Measurements from ENCODE around the gene FXYD1.
"Not testable (repeated sequence)": the region's sequence is repeated elsewhere in the genome, so short reads cannot be mapped to it uniquely, and the experiment has no call there.

FXYD1 gene

GRCh38 chr19:35144259-35144599 is 5.6 kb downstream of the FXYD1 start:
- no peak for DNase-seq

DNA sequence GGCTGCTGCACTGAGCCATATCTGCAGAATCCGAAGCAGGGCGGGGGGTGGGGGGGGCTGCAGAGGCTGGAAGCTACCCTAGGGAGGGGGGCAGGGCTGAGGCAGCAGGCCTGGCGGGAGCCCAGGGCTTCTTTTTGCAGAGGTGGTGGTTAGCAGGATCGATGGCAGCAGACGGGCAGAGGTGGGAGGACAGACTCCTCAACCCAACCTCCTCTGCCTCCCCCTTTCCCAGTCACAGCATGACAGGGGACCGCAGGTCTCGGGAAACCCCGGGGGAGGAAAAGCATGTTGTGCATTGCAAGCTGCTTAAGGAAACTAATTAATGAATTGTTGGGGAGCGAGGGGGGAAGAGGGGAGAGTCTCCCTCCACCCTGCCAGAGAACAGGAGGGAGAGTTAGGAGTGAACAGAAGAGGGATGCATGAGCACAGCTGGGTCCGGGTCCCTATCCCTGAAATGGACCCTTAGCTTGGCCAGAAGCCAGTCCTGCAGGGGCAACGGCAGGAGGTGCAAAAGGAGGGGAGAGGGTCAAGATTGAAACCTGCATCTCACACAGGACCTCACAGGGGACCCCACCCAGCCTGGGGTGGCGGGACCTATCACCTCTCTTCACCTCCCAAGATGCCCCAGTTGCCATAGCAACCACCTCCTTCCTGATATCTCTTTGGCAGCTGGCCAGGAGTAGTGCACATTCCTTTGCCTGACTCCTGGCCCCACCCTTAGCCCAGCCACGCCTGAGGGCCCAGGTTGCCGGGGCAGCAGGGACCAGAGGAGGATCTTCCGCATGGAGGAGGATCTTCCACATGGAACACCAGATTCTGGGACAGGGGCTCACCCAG is 6.2 kb downstream of the FXYD1 start:
- DNase-seq = no peak

GRCh38 chr19:35146746-35147459 is 8.3 kb downstream of the FXYD1 start:
- peak; percentile 40 to 46 for DNase-seq

- DNase-seq = no peak
These were observed 10.8 kb downstream of the FXYD1 start for GRCh38 chr19:35149463-35149862.

GRCh38 chr19:35150445-35150844 is 11.8 kb downstream of the FXYD1 start:
- DNase-seq = no peak

GRCh38 chr19:35151273-35152065 is 12.8 kb downstream of the FXYD1 start:
- no peak for DNase-seq

DNA sequence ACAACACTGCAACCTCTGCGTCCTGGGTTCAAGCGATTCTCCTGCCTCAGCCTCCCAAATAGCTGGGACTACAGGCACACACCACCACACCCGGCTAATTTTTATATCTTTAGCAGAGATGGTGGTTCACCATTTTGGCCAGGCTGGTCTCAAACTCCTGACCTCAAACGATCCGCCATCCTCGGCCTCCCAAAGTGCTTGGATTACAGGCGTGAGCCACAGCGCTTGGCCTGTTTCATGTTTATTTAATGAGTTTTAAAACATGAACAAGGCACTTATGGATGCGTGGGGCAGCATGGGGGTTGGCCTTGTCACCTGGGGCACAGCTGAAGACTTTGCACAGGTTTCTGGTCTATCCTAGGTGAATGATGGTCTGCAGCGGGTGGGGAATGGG is 14.5 kb downstream of the FXYD1 start:
- not testable (repeated sequence) for DNase-seq

GRCh38 chr19:35153701-35154524 is 15.3 kb downstream of the FXYD1 start:
- DNase-seq = peak in 1 of 2 donors; percentile 35

- peak; percentile 80 to 85 for DNase-seq
These were observed 16.1 kb downstream of the FXYD1 start, which contains the start of gene FXYD5 for GRCh38 chr19:35154525-35155406. TSS of gene FXYD5 (plus strand) at chr19:35154735. CDS start at chr19:35155551, 816 bp downstream.

DNA sequence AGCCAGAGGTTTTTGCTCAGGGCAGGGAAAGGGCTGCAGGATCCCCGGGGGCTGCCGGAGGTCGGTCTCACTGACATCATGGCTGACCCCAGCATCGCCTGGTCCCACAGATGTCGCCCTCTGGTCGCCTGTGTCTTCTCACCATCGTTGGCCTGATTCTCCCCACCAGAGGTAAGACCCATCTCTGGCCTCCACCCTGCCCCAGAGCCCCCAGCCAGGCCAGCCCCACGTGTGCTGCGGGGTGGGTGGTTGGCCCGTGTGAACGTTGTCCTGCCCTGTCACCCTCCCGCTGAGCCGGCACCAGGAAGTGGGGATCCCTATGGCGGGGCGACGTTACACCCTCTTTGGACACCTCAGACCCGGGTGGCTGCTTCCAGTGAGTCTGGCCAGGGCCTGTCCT is 16.8 kb downstream of the FXYD1 start:
- peak; percentile 27 to 41 for DNase-seq

- DNase-seq = no peak
These were observed 17.5 kb downstream of the FXYD1 start for GRCh38 chr19:35155981-35156672.

DNA sequence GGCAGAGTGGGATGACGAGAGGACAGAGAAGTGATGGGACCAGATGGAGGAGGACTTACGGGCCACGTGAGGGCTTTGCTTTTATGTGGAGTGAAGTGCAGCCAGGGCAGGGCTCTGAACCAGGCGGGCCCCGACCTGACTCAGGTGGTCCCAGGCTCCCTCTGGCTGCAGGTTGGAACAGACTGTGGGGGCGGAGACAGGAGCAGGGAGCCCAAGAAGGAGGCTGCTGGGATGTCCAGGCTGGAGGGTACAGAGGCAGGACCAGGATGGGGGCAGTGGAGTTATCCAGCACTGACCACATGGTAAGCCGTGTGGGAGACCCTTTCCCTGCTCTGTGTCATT is 18.0 kb downstream of the FXYD1 start:
- DNase-seq = no peak

- no peak for DNase-seq
These were observed 18.8 kb downstream of the FXYD1 start for GRCh38 chr19:35157431-35157830.

GRCh38 chr19:35159606-35160005 is 21.0 kb downstream of the FXYD1 start:
- DNase-seq = no peak

- no peak for DNase-seq
These were observed 22.2 kb downstream of the FXYD1 start for GRCh38 chr19:35160629-35161433.

DNA sequence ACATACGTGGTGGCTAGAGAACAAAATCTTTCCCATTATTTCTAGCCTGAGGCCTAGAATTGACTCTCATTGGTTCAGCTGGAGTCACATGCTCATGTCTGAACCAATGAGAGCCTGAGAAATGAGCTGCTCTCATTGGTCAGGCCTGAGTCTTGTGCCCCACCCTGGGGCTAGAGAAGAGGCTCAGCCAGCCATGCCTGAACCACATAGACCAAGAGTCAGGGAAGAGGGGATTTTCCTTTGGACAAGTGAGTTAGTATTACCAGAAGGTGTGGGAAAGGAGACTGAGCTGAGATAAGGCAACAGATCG is 22.8 kb downstream of the FXYD1 start:
- DNase-seq = no peak

DNA sequence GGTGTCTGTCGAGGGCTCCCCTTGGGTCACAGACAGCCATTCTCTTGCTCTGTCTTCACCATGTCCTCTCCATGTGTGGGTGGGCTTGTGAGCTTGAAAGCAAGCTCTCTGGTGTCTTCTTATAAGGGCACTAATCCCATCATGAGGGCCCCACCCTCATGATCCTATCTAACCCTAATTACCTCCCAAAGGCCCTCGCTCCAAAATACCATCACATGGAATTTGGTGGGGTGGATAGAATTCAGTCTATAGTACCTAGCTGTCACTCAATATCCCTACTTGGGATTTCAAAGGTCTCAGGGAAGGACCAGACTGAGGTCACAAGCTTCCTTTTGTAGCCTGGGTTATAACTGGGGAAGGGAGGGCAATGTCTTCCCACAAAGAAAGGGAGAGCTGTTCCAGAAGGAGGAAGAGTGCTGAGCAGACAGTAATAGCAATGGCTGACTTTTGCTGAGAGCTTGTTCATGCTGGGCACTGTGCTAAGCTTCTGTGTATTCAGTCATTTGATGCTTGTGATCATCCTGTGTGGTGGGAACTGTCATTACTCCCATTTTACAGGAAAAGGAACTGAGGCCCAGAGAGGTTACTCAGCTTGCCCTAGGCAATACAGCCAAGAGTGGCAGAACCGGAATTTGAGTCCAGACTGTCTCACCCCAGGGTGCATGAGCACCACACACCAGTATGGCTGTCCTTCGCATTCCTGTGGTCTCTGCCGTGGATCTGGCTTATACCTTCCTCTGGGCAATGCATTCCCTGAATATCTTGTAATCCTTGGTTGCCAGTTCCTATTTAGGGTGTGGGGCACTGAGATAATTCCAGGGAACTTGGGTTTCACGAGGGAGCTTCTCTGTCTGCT is 24.1 kb downstream of the FXYD1 start:
- no peak for DNase-seq

DNA sequence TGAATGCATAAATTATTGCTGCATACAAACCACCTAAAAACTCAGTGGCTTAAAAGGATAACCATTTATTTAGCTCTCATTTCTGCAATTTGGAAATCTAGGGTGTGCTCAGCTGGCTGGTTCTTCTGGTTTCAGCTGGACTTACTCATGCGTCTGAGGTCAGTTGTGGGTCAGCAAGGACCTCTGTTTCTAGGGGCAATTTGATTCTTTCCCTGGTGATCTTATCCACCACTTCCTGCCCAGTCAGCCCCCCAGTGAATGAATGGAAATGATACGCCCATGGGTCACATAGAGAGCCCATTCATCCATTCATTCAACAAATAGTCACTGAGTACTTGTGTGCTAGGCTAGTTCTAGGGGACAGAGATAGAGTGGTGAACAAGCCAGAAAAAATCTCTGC is 25.8 kb downstream of the FXYD1 start:
- no peak for DNase-seq

Measured in inflammatory macrophage (primary cell).